ENCODE measurements around the gene TEDC2. TPM values are rescaled to one million over a fixed set of nuclear protein-coding genes. Genes with fewer than 3 reads are reported as not detected.
"Not testable (repeated sequence)": the region's sequence is repeated elsewhere in the genome, so short reads cannot be mapped to it uniquely, and the experiment has no call there.

Gene TEDC2
- total RNA-seq, 2 donors from 2014 or later = 14.8 to 19.7 TPM

DNA sequence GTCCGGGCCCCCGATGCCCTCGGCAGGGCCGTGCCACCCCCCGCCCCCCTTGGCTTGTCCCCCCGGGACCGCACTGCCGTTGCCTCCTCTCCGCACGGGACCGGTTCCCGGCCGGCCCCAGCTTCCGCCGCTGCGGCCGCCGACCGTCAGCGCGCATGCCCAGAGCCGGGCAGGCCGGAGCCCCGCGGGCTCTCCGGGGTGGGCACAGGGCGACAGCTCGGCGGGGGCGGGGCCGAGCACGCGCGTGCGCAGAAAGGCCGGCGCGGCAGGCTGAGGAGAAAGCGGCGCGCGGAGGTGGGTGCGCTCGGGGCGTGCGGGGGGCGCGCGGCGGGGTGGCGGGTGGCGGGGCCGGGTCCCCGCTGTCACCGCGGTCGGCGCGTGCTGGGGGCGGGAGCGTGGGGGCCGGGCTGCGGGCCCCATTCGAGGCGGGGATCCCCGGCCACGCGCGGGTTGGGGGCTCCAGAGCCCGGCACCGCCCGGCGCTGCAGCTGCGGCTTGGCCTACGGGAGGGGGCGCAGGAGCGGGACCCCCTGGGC lies 15.0 kb downstream of the TEDC2 start, which contains the start of gene TBC1D24:
TBC1D24 (plus strand) TSS at position 251 of the 536 bp plus-strand sequence. CDS start 21,022 bp downstream, outside the sequence.
- Mint-ChIP-seq H3K4me1 (peaks cover 18% of the 10 kb centered on the region), H3K27me3 (peaks cover 6% of the 10 kb centered on the region), H3K9me3 (no peaks in the 10 kb centered on the region), H3K27ac (no peak within 1 kb of the TSS), H3K4me3 (peak within 1 kb of the TSS; percentile 60), H3K36me3 (ENCODE audit: low read depth) (no peaks in the 10 kb centered on the region)
- ATAC-seq (replicated peaks) = peak; percentile 80

DNA sequence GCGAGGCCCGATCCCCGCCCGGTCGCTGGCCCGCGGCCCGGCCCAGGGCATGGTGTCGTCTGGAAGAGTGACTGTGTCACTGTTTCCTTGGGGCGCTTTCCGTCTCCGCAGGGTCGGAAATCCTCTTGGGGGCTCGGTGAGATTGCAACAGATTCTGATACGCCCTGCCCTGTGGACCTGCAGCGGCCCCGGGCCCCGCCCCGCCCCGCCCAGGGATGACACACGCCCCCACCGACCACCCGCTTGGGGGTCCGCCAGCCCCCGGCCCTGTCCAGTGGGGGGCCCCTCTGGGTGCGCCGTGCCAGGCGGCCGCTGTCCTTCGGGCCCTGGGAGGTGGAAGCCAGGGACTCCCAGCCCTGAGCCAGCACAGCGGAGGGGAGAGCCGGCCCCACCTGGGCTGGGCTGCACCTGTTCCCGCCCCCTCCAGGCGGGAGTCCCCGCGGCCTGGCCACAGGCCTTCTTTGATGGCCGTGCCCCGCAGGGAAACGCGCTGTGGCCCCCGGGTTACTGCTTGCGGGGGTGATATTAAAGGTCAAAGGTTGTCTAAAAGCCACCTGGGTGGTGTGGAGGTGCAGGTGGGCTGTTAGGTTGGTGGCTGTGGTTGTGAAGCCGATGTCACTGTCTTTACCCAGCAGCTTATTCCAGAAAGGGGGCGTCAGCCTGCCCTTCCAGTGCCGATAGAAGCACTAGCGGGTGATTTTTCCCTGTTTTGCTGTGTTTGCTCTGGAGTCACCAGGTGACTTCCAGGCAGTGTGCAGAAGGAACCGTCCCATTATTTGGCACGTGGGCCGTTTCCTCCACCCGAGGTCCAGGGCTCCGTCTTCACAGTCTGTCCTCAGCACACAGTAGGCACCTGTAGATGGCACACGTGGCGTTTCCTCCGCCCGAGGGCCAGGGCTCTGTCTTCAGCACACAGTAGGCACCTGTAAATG lies 15.8 kb downstream of the TEDC2 start:
- Mint-ChIP-seq H3K9me3 (no peaks in the 10 kb centered on the region), H3K27me3 (no peaks in the 10 kb centered on the region), H3K27ac (no peak overlapping the region), H3K4me1 (peaks cover 17% of the 10 kb centered on the region), H3K4me3 (peak overlapping the region; percentile 60), H3K36me3 (ENCODE audit: low read depth) (no peaks in the 10 kb centered on the region)
- peak; percentile 46 for ATAC-seq (replicated peaks)

DNA sequence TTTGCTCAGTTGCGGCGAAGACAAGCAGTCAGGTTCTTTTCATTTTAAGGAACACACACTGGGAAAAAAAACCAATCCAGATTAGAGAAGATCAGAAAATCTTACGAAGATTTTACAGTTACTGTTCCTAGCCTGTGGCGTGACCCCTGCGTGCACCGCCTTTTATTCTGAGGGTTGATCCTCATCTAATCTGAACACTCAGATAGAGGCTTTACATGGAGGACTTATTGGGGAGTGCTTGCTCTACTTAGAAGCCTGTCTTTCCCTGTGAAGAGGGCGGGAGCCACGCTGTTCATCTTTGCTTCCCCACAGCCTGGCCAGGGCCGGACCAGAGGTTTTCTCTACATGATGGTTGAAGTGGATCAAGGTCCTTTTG lies 16.4 kb downstream of the TEDC2 start:
- ATAC-seq (replicated peaks) = no peak
- Mint-ChIP-seq H3K4me3 (peak overlapping the region; percentile 60), H3K27me3 (no peaks in the 10 kb centered on the region)

DNA sequence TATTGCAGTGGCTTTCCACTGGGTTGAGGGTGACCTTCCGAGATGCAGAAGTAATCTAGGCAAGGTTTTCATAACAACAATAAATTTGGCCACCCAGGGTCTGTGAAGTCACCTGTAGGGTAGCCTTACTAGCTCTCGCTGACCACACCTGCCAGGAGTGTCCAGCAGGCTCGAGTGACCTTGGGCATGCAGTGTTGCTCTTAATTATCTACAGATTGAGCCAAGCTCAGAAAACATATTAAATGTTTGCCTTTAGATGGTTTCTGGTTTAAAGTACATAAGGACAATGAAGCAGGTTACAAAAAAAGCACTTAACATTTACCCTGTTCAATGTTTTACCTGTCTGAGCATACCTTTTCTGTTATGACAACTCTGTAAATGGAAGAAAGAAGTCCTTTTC lies 16.8 kb downstream of the TEDC2 start:
- Mint-ChIP-seq H3K27ac (no peak overlapping the region), H3K27me3 (no peaks in the 10 kb centered on the region), H3K36me3 (ENCODE audit: low read depth) (no peaks in the 10 kb centered on the region), H3K9me3 (no peaks in the 10 kb centered on the region), H3K4me3 (peak overlapping the region; percentile 60), H3K4me1 (peaks cover 17% of the 10 kb centered on the region)
- ATAC-seq (replicated peaks) = no peak

More for the DNA sequence above, 16.4 kb downstream of the TEDC2 start:
- H3K36me3 Mint-ChIP-seq (ENCODE audit: low read depth) = no peaks in the 10 kb centered on the region
- peaks cover 17% of the 10 kb centered on the region for H3K4me1 Mint-ChIP-seq
- no peaks in the 10 kb centered on the region for H3K9me3 Mint-ChIP-seq
- no peak overlapping the region for H3K27ac Mint-ChIP-seq

DNA sequence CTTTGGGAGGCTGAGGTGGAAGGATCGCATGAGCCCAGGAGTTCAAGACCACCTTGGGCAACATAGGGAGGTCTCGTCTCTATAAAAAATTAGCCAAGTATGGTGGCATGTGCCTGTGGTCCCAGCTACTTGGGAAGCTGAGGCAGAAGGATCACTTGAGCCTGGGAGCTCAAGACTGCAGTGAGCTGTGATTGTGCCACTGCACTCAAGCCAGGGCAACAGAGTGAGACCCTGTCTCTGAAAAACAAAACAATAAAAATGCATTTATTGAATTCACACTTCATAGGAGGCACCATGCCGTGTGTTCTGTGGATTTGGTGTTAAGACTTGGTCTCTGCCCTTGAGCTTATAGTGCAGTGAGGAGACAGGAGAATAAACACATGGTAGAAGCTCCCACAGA lies 17.4 kb downstream of the TEDC2 start:
- no peak for ATAC-seq (replicated peaks)
- no peak overlapping the region for H3K27ac Mint-ChIP-seq
- no peaks in the 10 kb centered on the region for H3K9me3 Mint-ChIP-seq
- no peak overlapping the region for H3K4me3 Mint-ChIP-seq
- H3K36me3 Mint-ChIP-seq (ENCODE audit: low read depth) = no peaks in the 10 kb centered on the region
- peaks cover 17% of the 10 kb centered on the region for H3K4me1 Mint-ChIP-seq
- no peaks in the 10 kb centered on the region for H3K27me3 Mint-ChIP-seq

DNA sequence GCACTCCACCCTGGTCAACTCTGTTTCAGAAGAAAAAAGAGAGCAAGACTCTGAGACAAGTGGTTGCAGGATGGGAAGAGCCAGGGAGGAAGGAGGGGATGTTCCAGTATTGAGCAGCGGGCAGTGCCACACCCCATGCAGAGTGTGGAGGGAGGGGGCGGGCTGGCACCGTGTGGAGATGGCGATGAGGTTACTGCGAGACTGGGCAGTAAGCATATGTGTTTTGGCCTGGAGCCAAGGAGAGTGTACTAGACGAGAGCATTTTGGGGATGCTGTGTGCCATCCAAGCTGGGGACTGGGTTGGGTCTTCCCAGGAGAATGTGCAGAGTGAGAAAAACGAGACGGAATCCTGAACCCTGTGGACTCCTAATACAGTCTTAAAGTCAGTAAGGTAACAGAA lies 18.4 kb downstream of the TEDC2 start:
- H3K27ac Mint-ChIP-seq = no peak overlapping the region
- no peak for ATAC-seq (replicated peaks)
- peaks cover 17% of the 10 kb centered on the region for H3K4me1 Mint-ChIP-seq
- no peaks in the 10 kb centered on the region for H3K36me3 Mint-ChIP-seq (ENCODE audit: low read depth)
- H3K4me3 Mint-ChIP-seq = no peak overlapping the region
- no peaks in the 10 kb centered on the region for H3K9me3 Mint-ChIP-seq
- no peaks in the 10 kb centered on the region for H3K27me3 Mint-ChIP-seq

DNA sequence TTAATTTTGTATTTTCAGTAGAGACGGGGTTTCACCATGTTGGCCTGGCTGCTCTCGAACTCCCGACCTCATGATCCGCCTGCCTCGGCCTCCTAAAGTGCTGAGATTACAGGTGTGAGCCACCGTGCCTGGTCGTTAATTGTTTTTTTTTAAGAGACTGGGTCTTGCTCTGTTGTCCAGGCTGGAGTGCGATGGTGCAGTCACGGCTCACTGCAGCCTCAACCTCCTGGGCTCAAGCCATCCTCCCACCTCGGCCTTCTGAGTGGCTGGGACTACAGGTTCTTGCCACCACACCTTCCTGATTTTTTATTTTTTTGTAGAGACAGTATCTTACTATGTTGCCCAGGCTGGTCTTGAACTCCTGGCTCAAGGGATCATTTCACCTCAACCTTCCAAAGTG lies 20.1 kb downstream of the TEDC2 start:
- not testable (repeated sequence) for H3K4me3 Mint-ChIP-seq; ATAC-seq (replicated peaks); H3K36me3 Mint-ChIP-seq (ENCODE audit: low read depth); H3K9me3 Mint-ChIP-seq; H3K27me3 Mint-ChIP-seq; H3K27ac Mint-ChIP-seq
- peaks cover 22% of the 10 kb centered on the region for H3K4me1 Mint-ChIP-seq

DNA sequence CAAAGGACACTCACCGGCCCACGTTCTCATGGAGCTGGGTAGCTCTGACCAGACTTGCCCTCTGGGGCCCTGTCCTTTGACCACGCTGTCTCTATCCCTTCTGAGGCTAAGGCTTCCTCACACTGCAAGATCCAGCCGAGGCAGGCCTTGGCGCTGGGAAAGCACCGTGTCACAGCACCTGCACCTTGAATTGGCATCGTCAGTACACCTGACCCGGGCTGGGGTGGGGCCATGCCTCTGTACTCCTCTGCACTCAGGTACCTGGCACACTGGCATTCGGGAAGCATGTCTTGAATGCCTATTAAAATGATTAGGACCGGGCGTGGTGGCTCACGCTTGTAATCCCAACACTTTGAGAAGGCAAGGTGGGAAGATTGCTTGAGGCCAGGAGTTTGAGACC lies 21.0 kb downstream of the TEDC2 start:
- no peak for ATAC-seq (replicated peaks)
- Mint-ChIP-seq H3K27ac (no peak overlapping the region), H3K4me3 (no peak overlapping the region), H3K9me3 (no peaks in the 10 kb centered on the region), H3K4me1 (peaks cover 22% of the 10 kb centered on the region), H3K27me3 (no peaks in the 10 kb centered on the region), H3K36me3 (ENCODE audit: low read depth) (no peaks in the 10 kb centered on the region)

DNA sequence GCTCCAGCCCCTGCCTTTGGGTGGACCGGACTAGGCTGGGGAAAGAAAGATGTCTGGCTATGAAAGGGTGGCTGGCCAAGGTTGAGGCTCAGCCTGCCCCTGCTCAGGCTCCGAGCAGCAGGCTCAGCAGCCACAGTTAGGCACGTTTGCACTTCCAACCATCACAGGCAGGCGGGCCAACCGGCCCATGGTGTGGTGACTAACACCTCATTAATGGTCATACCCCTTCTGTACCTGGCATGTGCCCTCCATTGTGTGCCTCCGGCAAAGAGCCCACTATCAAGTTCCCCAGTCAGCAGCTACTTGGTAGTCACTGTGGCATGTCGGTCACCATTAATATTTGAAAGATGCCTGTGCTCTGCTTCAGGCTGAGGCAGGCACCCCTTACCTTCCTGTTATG lies 21.8 kb downstream of the TEDC2 start:
- H3K9me3 Mint-ChIP-seq = no peaks in the 10 kb centered on the region
- ATAC-seq (replicated peaks) = no peak
- no peaks in the 10 kb centered on the region for H3K36me3 Mint-ChIP-seq (ENCODE audit: low read depth)
- no peak overlapping the region for H3K4me3 Mint-ChIP-seq
- no peaks in the 10 kb centered on the region for H3K27me3 Mint-ChIP-seq
- H3K27ac Mint-ChIP-seq = peak overlapping the region; percentile 39
- H3K4me1 Mint-ChIP-seq = peaks cover 16% of the 10 kb centered on the region

DNA sequence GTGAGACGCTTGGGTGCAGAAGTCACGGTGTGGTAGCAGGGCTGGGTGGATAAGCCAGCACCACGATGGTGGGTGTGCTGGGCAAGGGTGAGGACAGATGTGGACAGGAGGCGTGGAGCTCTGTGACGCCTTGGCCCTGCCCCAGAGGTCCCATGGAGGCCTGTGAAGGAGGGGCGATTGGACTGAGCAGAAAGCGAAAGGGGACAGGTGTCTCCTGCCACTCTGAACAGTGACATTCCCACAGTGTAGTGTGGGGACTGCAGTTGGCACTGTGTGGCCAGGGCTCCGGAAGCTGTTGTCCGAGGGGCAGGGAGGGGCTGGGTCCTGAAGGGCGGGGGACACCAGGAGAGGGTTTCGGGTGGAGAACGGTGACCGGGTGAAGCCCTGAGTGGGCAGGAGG lies 22.3 kb downstream of the TEDC2 start:
- Mint-ChIP-seq H3K36me3 (ENCODE audit: low read depth) (no peaks in the 10 kb centered on the region), H3K27ac (peak overlapping the region; percentile 39), H3K4me3 (no peak overlapping the region), H3K27me3 (no peaks in the 10 kb centered on the region), H3K9me3 (no peaks in the 10 kb centered on the region), H3K4me1 (peaks cover 19% of the 10 kb centered on the region)
- no peak for ATAC-seq (replicated peaks)

DNA sequence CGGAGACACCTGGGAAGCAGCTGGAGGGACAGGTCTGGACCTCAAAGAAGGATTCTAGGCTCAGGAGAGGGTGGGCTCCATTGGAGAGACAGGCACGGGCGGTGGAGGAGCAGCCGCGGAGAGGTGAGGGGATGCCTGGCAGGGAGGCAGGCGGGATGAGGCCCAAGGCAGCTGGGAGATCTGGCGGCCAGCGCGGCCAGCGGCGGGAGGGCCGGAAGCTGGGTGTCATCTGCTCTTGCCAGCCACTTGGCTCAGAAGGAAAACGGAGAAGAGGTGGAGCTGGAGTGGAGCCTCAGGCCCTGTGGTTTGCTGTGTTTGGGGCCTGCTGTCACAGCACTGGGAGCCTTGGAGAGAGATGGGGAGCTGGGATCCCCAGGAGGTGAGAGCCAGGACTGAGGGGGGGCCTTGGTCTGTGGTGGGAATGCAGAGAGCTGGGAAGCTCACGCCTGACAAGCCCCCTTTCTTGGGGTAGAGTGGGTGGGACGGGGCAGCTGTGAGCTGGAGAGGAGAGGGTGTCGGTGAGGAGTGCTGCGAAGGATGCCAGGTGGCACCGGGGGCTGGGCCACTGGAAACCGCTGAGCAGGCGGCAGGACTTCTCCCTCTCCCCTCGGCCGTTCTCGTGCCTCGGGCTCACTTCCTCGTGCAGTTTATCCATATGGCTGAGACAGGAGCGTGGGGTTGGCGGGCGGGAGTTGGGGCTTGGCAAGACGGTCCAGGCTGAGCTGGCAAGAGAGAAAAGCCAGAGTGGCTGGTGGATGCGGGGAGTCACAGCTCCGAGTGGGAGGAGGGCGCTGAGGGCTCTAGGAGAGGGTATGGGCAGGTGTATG lies 23.0 kb downstream of the TEDC2 start:
- no peaks in the 10 kb centered on the region for H3K27me3 Mint-ChIP-seq
- H3K4me1 Mint-ChIP-seq = peaks cover 18% of the 10 kb centered on the region
- no peaks in the 10 kb centered on the region for H3K9me3 Mint-ChIP-seq
- H3K4me3 Mint-ChIP-seq = no peak overlapping the region
- no peak overlapping the region for H3K27ac Mint-ChIP-seq
- H3K36me3 Mint-ChIP-seq (ENCODE audit: low read depth) = no peaks in the 10 kb centered on the region
- ATAC-seq (replicated peaks) = no peak

DNA sequence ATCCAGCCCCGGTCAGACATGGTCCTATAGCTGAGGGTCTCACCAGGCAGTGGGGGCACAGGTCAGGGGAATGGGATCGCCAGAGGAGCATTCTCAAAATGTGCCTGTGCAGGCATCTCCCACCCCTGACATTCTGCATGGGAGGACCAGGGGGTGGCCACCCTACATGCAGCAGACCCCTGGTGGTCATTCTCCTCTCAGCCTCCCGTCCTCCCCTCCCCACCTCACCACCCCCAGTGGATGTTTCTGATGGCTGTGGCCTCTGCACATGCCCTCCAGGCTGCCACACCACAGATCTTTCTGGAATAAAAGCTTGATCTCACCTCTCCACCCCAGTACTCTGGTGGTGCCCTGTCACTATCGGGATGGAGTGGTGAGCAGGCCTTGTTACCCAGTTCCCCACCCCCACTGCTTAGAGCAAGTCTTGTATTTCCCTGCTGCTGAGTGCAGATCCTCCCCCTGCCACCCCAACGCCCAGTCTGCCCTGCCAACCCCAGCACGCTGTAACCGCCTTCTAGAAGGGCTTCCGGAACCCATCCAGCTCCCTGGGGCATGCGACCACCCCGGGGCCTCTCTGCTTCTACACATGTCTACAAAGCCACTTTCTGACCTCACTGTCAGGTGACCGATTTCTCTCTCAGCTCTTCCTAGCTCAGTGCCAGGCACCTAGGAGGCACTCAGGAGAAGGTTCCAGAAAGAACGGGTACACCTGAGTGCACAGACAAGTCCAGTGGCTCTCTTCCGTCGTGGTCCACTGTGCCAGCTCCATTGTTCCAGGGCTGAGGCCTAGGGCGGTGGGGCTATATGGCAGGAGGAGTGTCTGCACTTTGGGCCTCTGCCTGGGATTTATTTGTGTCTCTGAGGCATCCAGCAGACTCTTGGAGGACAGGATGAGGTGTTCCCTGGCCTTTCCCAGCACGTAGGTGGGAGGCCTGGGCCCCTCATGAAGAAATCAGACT lies 24.3 kb downstream of the TEDC2 start:
- H3K27ac Mint-ChIP-seq = peak overlapping the region; percentile 80
- H3K4me3 Mint-ChIP-seq = no peak overlapping the region
- H3K36me3 Mint-ChIP-seq (ENCODE audit: low read depth) = no peaks in the 10 kb centered on the region
- H3K9me3 Mint-ChIP-seq = no peaks in the 10 kb centered on the region
- H3K27me3 Mint-ChIP-seq = no peaks in the 10 kb centered on the region
- no peak for ATAC-seq (replicated peaks)
- peaks cover 17% of the 10 kb centered on the region for H3K4me1 Mint-ChIP-seq

DNA sequence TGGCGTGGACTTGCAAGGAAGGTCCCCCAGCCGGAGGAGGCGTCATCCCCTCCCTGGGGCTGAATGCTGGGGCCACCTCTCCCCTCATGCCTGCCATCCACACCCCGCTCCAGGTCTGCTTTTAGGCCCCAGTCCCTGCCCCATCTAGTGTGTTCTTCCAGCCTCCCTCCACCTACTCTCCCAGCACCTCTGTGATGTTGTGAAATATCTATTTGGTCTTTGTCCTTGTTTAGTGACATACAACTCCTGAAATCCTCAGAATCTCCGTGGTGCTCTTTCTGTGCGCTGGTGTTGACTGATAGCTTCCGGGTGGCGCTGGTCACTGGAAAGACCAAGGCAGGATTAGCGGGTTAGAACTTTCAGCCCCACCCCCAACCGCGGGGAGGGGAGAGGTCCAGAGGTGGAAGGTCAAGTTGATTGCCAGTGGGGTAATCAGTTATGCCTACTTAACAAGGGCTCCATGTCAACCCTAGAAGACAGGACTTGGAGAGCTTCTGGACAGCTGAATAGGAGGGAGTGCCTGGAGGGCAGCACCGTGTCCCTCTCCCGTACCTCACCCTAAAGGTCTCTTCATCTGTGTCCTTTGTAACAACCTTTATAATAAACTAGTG lies 25.1 kb downstream of the TEDC2 start:
- no peaks in the 10 kb centered on the region for H3K9me3 Mint-ChIP-seq
- no peak overlapping the region for H3K4me3 Mint-ChIP-seq
- H3K36me3 Mint-ChIP-seq (ENCODE audit: low read depth) = no peaks in the 10 kb centered on the region
- H3K27me3 Mint-ChIP-seq = no peaks in the 10 kb centered on the region
- peaks cover 17% of the 10 kb centered on the region for H3K4me1 Mint-ChIP-seq
- ATAC-seq (replicated peaks) = no peak
- peak overlapping the region; percentile 80 for H3K27ac Mint-ChIP-seq
